HG03558 (cell line): ENCODE results near the gene USP2.

Source experiments
- ATAC-seq: cut with Tn5 transposase; IDR thresholded peaks from one replicate; pipeline ENCODE4 v1.9.1; 2021; ENCODE audit warnings: moderate number of reproducible peaks; ENCODE audit not compliant: unreplicated experiment; ENCODE audit errors: extremely low read depth

The USP2 gene

GRCh38 chr11:119366690-119367620, 14.5 kb downstream of the USP2 start:
- no peak for ATAC-seq

- no peak for ATAC-seq
These were observed 16.4 kb downstream of the USP2 start for GRCh38 chr11:119365071-119365591.

- no peak for ATAC-seq
These were observed 17.5 kb downstream of the USP2 start for GRCh38 chr11:119363851-119364590.

- no peak for ATAC-seq
These were observed 18.2 kb downstream of the USP2 start for GRCh38 chr11:119363081-119363850.

DNA sequence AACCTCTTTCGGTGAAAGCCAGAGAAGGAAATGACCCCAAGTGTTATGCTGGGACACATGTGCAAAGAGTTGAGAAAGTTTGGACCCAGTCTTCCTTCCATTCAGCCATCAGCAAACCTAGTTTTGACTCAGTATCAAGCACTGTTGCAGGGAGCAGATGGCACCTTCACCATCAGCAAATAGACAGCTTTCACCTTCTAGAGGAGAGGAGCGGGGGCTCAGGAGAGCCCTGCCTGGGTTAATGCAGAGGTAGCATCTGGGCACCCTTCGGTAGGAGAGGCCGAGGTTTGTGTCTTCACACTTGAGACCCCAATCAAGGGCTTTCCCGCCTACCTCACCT, 18.8 kb downstream of the USP2 start:
- no peak for ATAC-seq

DNA sequence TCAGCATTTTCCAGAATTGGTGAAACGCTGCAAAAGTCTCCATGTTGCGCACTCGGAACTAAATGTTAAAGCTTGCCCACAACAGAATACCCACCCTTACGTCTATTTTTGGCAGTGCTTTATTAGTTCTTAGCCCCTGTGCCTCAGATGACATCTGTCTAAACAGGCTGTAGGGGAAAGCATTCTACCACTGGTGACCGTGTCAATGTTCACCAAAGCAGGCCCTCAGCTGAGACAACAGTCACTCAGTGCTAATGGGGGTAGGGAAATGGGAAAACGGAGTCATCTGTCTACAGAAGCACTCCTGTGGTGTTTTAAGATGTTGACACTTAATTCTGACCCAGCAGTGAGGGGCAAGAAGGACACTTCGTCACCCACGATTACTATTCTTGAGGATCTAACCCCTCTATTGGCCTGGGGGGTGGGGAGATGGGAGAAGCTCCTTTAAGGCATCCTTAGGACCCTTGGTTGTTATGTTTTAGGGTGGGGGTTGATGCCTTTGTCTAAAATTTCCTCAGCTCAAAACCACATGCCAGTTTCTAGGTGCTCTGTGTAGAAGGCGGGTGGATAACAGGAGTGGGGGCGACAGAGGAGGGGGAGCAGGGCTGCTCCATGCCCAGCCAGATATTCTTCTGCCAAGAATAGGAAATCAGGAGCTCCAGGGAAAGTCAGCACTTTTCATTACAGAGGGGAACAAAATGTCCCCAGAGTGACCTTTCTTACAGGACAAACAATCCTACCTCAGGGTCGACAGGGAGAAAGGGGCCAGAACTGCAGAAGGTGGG, 19.4 kb downstream of the USP2 start:
- no peak for ATAC-seq

DNA sequence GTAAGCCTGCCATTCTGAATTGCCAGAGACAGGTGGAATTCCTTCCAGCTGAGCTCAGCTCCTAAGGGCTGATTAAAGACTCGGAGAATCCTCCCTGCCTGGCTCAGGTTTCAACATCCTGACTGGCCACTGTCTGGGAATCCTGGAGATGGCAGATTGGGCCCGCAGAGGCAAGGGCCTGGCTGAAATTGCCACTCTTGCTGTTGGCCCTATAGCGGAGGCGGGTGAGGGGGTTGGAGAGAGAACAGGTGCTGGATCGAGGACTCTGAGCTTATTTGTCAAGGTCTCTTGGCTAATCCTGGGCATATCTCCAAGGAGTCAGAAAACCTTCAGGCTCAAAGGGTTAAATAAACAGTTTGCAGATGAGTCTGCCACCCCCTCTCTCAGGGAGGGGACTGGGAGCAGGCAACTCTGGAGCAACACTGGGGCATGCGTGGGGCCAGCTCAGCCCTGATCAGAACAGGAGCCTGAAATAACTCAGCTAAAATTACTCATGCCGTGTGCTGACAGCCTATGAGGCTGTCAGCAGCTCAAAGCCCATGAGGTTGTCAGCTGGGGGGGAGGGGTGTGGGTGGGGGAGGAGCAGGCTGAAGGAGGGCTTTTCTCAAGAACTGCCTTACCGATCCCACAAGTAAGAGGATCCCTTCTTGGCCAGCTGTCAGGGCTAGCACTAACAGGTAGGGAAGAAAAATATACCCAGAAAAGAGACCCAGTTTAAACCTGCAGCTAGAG, 20.3 kb downstream of the USP2 start:
- ATAC-seq, result no peak

GRCh38 chr11:119359365-119360214, 21.9 kb downstream of the USP2 start:
- no peak for ATAC-seq

DNA sequence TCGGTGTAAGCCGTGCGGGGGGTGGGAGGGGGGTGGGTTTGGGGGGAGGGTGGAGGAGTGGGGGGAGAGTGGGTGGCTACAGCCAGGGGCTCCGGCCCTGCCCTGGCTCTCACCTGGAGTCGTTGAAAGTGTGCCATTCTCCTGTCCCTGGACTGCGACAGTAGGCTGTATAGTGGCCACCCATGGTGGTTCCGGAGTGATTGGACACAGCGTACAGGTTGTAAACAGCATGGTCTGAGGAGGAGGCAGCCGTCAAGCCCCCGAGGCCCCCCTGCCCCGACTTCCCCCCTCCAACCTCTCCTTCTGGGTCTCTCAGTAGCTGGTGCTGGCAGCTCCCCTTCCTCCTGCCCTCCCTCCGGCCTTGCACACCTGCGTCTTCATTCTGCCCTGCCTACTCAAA, 24.4 kb downstream of the USP2 start:
- no peak for ATAC-seq

DNA sequence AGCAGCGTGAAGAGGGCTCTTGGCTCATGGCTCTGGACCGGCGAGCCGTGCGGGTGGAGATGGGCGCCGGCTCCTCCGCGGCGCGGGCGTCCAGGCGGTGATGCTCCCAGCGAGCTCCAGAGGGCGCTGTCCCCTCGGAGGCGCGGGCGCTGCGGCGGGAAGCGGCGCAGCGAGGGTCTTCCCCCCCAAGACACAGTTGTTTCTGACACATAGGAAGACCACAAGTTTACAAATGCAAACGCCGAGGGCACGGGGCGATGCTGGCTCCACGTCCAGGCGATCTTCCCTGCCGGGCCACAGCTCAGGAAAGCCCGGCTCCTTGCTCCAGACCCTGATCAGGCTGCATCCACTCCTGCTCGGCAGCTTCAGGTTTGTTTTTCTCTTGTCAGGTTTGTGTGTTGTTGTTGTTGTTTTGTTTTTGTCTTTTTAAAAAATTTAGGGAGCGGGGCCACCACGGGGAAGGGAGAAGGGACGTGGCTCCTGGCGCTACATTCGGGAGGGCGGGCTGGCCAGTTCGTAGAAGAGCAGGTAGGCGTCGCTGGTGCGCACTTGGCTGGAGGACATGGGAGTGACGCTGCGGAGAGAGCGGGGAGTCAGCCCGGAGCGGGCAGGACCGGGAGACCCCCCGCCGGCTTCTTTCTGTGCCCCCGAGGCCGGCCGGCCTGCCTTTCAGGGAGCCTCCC, 25.0 kb downstream of the USP2 start:
- no peak for ATAC-seq

- no peak for ATAC-seq
These were observed 26.2 kb downstream of the USP2 start for GRCh38 chr11:119355091-119355843.

DNA sequence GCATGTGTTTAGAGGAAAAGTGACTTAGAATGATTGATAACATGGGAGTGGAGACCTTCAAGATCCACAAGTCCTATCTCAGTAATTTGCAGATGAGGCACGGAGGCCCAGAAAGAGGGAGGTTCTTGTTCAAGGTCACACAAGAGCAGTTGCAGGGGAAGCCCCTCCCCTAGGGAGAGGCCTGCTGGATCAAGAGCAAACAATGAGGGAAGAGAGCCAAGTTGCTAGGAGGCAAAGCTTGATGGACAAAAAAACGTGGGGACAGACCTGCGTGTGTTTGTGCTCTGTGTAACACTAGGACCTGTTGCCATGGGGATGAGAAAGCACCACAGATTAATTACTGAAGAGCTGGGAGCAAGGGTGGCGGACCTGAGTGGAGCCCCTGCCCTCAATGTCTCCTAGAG, 28.6 kb downstream of the USP2 start:
- no peak for ATAC-seq

DNA sequence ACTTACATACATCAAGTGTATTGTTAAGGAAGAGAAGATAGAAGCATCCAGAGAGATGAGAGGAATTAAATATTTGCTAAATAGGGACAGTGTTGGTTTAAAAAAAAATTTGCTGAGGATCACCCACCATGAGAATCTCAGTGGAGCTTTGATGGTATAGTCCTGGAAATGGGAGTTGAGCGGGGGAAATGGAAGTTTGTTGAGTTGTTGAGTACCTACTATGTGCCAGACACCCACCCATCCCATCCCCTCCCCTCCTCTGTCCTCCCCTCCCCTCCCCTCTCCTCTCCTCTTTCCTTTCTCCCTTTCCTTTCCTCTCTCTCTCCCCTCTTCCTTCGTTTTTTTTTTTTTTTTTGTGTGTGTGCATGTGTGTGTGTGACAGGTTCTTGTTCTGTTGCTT, 30.3 kb downstream of the USP2 start:
- ATAC-seq, result no peak

DNA sequence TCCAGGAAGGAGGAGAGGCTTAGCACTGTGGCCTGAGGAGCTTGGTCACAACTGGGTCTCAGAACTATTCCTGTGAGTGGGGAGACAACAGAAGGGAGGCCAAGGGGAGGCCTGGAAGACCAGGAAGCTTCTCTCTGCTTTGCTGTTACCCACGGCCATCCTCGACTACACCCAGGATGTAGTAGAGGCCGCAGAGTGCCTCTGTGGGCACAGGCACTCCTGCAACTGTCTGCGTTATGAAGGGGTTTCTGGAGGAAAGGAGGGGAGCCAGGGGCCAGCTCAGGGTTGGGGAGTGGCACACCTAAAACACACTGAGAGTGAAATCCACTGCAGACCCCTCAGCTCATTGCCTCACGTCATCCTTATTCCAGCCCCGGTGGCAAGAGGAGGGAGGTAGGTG, 31.2 kb downstream of the USP2 start:
- ATAC-seq, result no peak

DNA sequence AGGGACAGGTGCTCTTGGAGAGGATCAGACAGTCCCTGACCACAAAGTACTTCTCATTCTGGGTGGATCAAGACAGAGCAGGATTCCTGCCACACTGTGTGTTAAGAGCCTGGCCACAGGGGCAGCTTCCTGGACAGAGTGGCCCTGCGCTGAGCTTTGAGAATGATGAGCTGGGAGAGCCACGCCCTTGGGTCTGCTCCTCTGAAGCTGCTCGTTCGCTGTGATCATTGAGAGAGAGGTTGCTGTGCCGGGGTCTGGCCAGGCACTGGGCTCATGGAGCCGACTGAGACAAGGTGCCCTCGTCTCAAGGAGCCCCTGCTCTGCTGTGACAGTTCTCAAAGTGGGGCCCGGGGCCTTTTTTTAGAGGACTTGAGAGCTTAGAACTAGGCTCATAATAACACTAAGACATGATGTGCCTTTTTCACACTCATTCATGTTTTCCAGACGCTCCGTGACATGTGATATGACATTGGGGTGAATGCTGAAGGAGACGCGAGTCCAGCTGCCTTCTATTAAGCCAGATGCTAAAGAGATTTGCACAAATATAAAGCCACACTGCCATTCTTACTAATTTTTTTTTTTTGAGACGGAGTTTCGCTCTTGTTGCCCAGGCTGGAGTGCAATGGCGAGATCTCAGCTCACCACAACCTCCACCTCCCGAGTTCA, 33.4 kb downstream of the USP2 start:
- no peak for ATAC-seq

GRCh38 chr11:119347242-119347641, 34.2 kb downstream of the USP2 start:
- no peak for ATAC-seq

DNA sequence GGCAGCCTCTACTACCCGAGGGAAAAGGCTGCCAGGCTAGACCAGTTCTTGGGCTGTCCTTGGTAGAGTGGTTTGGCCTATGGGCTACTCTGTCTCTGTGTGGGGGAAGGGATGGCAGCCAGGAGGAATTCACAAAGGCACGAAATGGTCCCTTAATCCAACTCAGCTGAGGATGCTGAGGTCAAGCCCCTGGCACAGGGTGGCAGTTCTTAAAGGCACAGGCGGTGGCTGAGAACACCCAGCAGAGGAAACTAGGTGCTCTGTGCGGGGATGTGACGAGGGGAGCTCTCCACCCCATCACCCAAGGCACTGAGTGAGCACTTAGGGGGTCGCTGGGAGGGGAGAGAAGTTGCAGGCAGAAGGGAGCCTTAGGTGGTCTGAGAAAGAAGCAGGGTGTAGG, 34.9 kb downstream of the USP2 start, which contains the start of gene MFRP:
TSS of gene MFRP (minus strand) at position 101 of the 400 bp plus-strand sequence. CDS start 192 bp downstream, outside the sequence.
- ATAC-seq, result no peak
